Activated T-cell treated with anti-CD3 and anti-CD28 coated beads for 4 hours (primary cell): ENCODE results near the gene SMAD6.

ENCODE experiments used
- DNase-seq: peaks from one replicate; pipeline ENCODE4 v3.0.0-alpha.2; 2020

Gene SMAD6

DNA sequence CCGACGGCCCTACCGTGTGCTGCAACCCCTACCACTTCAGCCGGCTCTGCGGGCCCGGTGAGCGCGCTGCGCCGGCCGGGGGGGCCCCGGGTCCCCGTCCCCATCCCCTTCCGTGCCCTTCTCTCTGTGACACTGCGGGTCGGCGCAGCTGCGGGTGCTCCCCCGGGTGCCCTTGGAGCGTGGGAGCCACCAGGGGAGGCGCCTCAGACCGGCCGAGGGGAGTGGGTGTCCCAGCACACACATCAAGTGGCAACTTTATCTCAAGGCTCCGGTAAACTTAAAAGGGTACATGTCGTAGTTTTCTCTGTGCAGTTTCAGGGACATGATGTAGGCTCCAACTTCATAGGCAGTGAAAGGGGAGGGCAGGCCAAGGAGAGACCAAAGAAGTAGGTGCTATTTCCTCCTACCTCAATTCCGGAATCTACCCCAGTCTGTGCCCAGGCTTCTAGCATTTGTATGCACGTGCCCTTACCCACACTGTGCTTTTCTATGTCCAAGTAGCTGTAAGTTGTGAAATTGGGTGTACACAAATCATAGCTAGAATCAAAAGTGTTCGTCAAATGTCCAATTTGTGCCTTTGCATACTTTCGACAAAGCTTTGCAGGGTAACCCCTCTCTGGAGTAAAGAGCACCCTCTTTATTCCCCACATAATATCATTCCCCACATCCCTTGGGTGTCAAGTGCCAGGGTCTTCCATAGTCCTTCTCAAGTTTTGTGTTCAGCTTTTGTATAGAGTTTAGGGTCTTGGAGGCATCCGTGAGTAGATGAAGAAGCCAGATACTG is 2.2 kb downstream of the SMAD6 start:
- DNase-seq: no peak

DNA sequence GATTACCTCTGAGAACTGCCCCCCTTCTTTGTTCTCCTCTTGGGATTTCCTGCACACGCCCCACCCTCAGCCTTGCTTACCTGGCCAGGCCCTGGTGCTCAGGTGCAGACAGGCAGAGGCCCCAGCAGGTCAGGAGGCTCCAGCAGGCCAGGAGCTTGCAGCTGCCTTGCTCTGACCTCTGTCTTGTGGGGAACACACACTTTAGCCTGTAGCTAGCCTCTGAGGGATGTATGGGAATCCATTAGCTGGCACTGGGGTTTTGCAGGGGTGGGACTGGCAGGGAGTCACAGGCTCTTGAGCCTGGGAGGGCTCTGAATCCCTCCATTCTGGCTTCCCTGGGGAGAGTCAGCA is 2.7 kb downstream of the SMAD6 start:
- no peak for DNase-seq

DNA sequence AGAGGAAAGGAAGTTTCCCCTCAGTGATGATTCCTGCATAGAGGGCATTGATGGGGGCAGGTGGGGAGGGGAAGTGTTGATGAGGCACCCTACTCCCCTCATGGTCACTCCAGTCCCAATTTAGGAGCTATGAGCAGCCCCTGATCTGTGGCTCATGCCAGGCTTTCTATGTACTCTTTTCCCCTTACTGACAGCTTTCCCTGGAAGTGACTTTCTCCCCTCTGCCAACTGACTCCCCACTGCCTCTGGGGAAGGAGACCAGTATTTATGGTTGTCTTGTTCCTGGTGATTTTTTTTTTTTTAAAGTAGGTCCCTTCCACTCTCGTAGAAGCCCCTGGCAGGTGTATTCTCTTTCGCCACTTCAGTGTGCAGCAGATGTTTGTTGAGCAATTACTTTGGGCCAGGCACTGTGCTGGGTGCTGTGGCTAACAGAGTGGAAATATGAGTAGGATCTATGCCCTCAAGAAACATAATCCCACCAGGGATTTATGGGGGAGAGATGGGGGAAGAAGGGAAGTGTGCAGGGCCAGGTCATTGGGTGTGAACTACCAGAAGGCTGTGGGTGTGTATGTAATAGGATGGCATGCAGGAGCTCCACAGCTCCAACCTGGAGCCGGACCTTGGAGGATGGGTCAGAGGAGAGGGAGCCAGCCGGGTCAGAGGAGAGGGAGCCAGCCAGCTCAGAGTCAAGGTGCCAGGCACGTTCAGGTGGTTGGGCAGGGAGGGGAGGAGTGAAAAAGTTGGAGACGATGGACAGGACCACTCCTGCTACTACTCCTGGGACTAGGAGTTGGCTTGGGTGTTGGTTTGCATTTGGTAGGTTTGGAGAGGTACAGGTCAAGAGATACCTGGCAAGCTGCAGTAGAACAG is 3.5 kb downstream of the SMAD6 start:
- DNase-seq: no peak

- no peak for DNase-seq
These were observed 4.2 kb downstream of the SMAD6 start for GRCh38 chr15:66706225-66706732.

GRCh38 chr15:66706840-66707239 is 4.8 kb downstream of the SMAD6 start:
- DNase-seq: no peak

DNA sequence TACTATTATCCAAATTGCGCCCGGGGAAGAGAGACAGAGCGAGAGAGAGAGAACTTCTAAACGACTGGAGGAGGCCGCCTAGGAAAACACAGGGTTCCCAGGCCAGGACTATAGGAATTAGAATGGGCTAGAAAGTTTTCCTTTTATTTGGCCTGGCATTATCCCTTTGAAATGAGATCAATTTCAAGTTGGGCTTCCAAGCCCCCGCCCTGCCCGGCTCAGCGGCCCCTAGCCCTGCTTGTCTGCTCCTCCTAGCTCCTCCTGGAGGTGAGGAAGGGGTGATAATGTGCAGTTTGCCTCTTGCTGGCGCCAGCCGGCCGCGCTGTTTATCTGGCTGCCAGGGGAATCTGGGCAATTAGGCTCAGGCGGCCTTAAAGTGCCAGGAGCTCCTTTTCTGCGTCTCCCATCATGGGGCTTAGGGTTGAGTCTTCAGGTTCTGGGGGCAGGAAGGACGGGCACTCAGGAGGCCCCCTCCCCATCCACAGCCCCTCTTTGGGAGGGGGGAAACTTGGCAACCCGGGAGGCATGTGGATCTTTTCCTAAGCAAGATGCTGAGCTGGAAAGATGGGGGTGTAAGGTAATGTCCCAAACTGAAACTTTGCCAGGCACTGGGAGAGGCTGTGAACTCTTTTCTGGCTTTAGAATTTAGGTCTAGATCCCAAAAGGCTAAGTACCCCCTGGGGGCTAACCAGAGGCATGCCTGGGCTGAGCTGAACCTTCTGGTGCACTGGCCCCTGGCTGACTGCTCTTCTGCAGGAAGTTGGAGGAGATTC is 5.5 kb downstream of the SMAD6 start:
- no peak for DNase-seq

GRCh38 chr15:66708389-66708788 is 6.4 kb downstream of the SMAD6 start:
- DNase-seq: no peak

GRCh38 chr15:66709884-66710283 is 7.8 kb downstream of the SMAD6 start:
- no peak for DNase-seq

GRCh38 chr15:66711260-66711659 is 9.2 kb downstream of the SMAD6 start:
- no peak for DNase-seq

- no peak for DNase-seq
These were observed 9.8 kb downstream of the SMAD6 start for GRCh38 chr15:66711862-66712261.

DNA sequence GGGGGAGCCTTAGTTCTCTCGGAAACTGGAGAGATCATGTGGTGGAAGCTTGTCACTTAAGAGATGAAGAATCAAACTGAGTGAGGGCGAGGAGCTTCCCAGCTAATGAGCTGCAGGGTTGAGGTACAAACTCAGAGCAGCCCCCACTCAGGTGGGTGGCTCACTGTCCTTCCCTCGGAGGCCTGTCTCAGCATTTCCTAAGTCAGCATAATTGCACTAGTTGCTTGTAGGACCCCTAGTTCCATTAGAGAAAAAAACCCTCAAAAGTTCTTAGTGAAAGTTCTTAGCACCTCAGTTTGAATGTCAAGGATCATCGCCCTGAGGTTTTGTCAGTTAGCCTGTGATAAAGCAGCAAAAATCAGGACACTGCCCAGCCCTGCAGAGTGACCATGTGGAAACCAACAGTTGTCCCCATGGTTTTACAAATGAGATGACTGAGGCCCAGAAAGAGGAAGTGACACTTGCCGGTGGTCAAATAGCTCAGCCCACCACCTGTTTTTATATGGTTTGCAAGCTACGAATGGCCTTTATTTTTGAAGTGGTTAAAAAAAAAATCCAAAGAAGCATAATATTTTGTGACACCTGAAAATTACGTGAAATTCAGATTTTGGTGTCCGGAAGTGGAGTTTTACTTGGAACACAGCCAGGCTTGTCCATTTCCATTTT is 11.9 kb downstream of the SMAD6 start:
- no peak for DNase-seq

DNA sequence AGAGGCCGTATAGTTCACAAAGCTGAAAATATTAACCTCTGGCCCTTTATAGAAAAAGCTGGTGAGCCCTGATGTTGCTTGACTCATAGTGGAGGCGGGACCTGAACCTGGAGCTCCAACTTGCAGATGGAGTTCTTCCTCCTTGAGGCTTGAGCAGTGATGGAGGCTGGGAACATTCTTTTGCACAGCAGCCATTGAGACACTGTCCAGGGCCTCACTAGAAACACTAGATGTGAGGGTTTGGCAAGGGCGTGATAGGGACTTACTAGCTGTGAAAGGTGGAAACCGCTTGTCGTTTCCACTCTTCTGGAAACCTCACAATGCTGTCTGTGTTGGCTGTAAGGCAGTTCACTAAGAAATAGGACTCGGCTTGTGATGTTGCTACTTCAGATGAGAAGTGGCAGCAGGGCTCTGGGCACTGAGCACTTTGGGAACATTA is 12.5 kb downstream of the SMAD6 start:
- no peak for DNase-seq

DNA sequence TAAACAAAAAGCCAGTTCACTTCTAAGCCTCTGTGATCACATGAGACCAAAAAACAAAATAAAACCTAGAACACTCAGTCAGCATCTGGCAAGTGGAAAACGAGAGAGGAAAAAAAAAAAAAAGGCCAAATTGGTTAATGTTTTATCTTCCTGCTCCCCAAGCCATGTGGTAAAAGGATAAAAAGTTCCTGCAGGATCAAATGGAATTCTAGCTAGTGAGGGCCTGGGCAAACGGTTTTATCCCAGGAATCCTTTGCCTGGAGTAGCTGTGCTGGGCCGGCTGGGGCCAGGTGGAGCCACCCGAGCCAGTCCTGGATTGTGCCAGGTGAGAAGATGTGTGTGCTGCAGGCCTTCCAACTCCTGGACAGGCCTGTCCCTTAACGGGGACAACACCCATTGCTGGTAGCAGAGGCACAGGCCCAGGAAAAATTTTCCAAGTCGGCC is 13.2 kb downstream of the SMAD6 start:
- no peak for DNase-seq

DNA sequence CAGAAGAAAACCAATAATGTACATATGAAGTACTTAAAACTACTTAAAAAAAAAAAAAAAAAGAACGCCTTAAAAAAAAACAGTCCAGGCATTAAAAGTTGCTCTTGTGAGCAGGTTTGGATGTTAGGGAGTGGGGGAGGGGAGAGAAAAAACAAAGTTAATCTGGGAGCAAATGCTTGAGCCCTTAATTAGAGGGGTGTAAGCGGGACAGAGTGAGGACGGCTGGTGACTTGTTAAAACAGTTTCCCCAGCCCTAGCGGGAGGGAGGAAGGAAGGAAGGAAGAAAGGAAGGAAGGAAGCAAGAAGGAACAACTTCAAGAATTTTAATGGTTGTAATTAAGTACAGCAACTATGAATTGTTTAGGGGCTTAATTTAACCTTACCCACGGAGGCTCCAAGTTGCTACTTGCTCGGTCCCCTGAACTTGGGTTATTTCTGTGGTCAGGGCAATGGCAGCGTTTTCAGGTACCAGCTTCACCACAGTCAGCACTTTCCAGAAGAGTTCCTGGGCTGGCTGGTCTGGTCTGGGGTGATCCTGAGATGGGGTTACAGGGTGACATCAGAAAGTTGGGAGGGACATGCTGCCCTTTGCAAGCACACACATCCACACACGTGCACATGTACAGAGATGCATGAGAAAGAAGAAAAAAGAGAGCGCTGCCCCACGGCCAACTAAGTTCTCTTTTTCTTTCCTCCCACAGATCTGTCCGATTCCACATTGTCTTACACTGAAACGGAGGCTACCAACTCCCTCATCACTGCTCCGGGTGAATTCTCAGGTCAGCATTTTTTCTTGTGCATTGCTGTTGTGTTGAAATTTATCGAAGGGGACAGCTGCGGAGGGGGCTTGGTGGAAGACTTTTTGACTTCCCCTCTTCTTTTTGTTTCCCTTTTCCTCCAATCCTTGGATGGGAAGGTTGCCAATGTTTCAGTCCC is 14.0 kb downstream of the SMAD6 start:
- DNase-seq: no peak

DNA sequence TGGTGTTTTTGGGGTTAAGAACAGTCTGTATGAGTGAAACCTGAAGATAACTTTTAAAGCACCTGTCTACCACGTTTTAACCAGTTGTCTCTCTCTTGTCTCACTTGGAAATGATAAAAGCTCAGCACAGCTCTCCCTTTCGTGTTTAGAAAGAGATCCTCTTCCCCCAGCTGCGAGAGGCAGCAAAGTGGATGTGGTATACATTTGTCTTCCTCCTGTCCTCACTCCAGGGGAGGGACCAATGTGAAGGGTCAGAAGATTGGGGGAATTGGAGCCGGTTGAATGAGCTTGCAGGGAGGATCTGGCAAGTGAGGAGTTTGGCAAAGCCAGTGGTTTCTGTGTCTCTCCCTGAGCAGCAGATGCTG is 14.6 kb downstream of the SMAD6 start:
- no peak for DNase-seq

DNA sequence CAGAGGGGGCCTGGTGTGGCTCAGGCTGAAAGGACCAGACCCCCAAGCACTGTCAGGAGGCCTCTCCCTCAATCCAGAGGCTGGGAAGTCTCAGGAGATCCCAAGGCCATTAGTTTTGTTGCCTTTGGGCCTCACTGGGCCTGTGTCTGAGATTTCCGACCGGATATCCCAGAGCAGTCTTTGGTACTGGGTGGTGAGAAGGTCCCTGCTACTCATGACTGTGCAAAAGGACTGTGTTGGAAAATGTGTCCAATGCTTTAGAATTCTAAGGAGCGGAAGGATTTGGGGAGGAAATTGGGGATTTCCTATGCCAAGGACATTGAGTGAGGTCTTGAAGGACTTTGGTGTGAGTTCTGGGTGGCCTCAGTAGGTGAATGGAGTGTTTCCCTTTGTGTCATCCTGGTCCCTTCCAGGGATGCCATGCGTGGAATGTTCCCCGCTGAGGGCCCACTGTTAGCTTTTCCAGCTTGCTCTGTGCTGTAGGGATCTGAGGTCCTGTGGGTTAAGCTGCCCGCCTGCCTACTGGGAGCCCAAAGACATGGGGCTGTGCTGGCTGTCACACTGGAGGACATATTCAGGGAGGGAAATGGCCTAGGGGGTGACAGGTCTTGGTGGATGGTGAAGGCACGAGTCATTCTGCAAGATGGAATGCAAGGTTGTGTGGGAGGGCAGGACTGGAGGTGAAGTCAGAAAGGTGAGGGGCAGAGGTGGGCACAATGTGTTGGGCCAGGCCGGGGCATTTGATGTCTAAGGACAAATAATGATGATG is 16.4 kb downstream of the SMAD6 start:
- no peak for DNase-seq

- no peak for DNase-seq
These were observed 17.4 kb downstream of the SMAD6 start for GRCh38 chr15:66719471-66719870.

DNA sequence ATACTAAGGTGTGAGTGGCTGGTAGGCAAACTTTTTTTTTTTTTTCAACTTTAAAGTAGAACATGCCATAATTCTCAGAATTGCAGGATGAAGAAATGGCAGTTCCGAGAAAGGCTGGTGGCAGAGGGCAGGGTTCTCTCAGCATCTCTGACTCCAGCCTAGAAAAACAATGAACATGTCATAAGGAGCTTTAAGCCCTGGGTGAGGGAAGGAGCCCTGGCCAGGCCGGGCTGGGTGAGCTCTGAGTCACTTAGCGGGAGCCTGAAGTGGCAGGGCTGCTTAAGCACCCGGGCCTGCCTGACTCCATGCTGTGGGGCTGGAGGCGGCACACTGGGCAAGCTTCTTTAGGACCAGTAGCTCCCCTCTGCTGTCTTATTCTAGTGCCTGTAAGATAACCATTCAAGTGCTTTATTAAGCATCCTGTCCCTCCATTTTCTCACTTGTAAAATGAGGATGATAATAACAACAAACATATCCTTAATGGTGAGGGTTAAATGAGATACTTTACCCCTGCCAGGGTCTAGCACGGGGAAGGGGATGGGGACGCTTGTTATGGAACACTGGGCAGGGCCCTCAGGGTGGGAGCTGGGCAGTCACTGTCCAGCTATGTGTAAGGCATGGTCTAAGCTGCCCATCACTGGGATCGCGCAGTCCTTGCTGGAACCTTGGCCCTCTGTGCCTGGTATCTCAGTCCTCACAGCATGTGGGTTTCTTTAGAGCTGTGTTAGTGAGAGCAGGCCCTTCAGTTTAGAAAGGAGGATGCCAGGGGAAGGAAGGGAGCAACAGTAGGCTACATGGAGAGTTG is 18.4 kb downstream of the SMAD6 start:
- no peak for DNase-seq

GRCh38 chr15:66721020-66721419 is 19.0 kb downstream of the SMAD6 start:
- no peak for DNase-seq

DNA sequence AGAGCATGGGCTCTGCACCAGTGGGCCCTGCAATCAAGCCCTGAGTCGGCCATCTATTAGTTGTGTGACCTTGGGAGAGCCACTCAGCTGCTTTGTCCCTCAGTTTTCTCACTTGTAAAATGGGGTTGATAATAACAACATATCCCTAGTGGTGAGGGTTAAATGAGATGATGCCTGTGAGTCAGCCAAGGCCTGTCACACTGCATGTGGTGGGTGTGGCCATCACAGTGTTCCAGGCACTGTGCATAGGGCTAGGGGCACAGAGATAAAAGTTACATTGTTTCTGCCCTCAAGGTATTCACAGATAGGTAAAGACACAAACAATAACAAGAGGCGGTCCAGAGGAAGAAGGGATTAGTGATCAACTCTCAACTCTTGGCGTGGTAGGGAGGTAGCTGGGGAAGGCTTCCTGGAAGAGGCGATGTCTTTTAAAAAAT is 19.5 kb downstream of the SMAD6 start:
- no peak for DNase-seq
